ENCODE measurements around the gene HAPLN1. TPM values are rescaled to one million over a fixed set of nuclear protein-coding genes. Genes with fewer than 3 reads are reported as not detected.

The HAPLN1 gene
- polyA plus RNA-seq, 1 of the 3 experiments (the other 2 are of a cell fraction): 0.30 TPM

GRCh38 chr5:83662558-83662957 lies 58.1 kb downstream of the HAPLN1 start:
- no peaks in the 10 kb centered on the region; the same call in 1 of the 2 replicates for H3K9me3 ChIP-seq
- H3K79me2 ChIP-seq (ENCODE audit: insufficient read depth): no peaks in the 10 kb centered on the region
- H3K27me3 ChIP-seq (ENCODE audit: insufficient read depth): no peaks in the 10 kb centered on the region; the same call in 1 of the 2 replicates
- H3K4me2 ChIP-seq: no peak overlapping the region
- ChIA-PET CTCF (no interaction called here), POLR2A (no interaction called here)
- H3K9ac ChIP-seq: no peak overlapping the region
- H3K9me2 ChIP-seq: no peaks in the 10 kb centered on the region
- H3K4me3 ChIP-seq (ENCODE audit: low read depth in 2 of 2, low read length in 1 of 2): no peak overlapping the region
- H3K27ac ChIP-seq (ENCODE audit: low read depth in 2 of 2, low read length in 1 of 2): no peak overlapping the region
- H2AFZ ChIP-seq (ENCODE audit: low read depth): no peak overlapping the region
- H3K4me1 ChIP-seq (ENCODE audit: control insufficient read depth in 1 of 2, insufficient read depth in 2 of 2, low read depth in 1 of 2, low read length in 1 of 2): no peaks in the 10 kb centered on the region; a peak in 1 of 4 replicates
- TF ChIP-seq USF1 (IDR thresholded peaks at IDR 0.05; ENCODE audit: borderline replicate concordance, low read depth) (no peak), JUND (IDR thresholded peaks at IDR 0.05) (no peak), NRF1 (IDR thresholded peaks at IDR 0.05; ENCODE audit: low read depth, low read length) (no peak), GABPA (IDR thresholded peaks at IDR 0.05; ENCODE audit: low read depth) (no peak), SMC3 (IDR thresholded peaks at IDR 0.05; ENCODE audit: low read depth, low read length) (no peak), REST (IDR thresholded peaks at IDR 0.05; ENCODE audit: low read depth, low read length) (no peak), FOXM1 (IDR thresholded peaks at IDR 0.05; ENCODE audit: low read depth) (no peak), POLR2AphosphoS5 (IDR thresholded peaks at IDR 0.05; ENCODE audit: low read depth, low read length) (no peak), TEAD4 (IDR thresholded peaks at IDR 0.05; ENCODE audit: borderline replicate concordance, insufficient read depth) (no peak), TAF1 (IDR thresholded peaks at IDR 0.05; ENCODE audit: borderline replicate concordance, low read depth, low read length) (no peak)
- no peak for DNase-seq
- H3F3A ChIP-seq (replicated peaks; ENCODE audit: insufficient read depth): no peaks in the 10 kb centered on the region
- no peaks in the 10 kb centered on the region for H4K20me1 ChIP-seq (ENCODE audit: insufficient read depth)
- H3K36me3 ChIP-seq (replicated peaks in 1 of 2; ENCODE audit: control insufficient read depth in 1 of 2, insufficient read depth in 2 of 2, low read length in 1 of 2): no peaks in the 10 kb centered on the region
- WGBS (ENCODE audit: low lambda C conversion rate): 49% methylated on average over 3 of the region's 3 CpGs

- no peak for TF ChIP-seq CTCF (IDR thresholded peaks at IDR 0.05)
- TF ChIP-seq USF1 (IDR thresholded peaks at IDR 0.05; ENCODE audit: borderline replicate concordance, low read depth): no peak
- TF ChIP-seq MEF2A (IDR thresholded peaks at IDR 0.05; ENCODE audit: borderline replicate concordance, low read depth): no peak
- no peak for TF ChIP-seq CHD2 (IDR thresholded peaks at IDR 0.05; ENCODE audit: low read length, partially characterized antibody)
- Histone ChIP-seq H3K4me3 (ENCODE audit: low read depth in 2 of 2, low read length in 1 of 2) (no peak overlapping the region), H3K36me3 (replicated peaks in 1 of 2; ENCODE audit: control insufficient read depth in 1 of 2, insufficient read depth in 2 of 2, low read length in 1 of 2) (no peaks in the 10 kb centered on the region), H2AFZ (ENCODE audit: low read depth) (no peak overlapping the region), H3K27ac (ENCODE audit: low read depth in 2 of 2, low read length in 1 of 2) (no peak overlapping the region), H3K9me3 (no peaks in the 10 kb centered on the region), H3K9me2 (no peaks in the 10 kb centered on the region), H3K4me2 (no peak overlapping the region), H3K9ac (no peak overlapping the region), H3F3A (replicated peaks; ENCODE audit: insufficient read depth) (no peaks in the 10 kb centered on the region), H3K79me2 (ENCODE audit: insufficient read depth) (no peaks in the 10 kb centered on the region), H3K4me1 (ENCODE audit: control insufficient read depth in 1 of 2, insufficient read depth in 2 of 2, low read depth in 1 of 2, low read length in 1 of 2) (no peaks in the 10 kb centered on the region; a peak in 1 of 4 replicates), H3K27me3 (ENCODE audit: insufficient read depth) (no peaks in the 10 kb centered on the region; the same call in 1 of the 2 replicates), H4K20me1 (ENCODE audit: insufficient read depth) (no peaks in the 10 kb centered on the region)
- ChIA-PET CTCF (no interaction called here), POLR2A (no interaction called here)
- 70% methylated on average over 1 of the region's 1 CpG for WGBS (ENCODE audit: low lambda C conversion rate)
- no peak for DNase-seq
These were observed 62.7 kb downstream of the HAPLN1 start for GRCh38 chr5:83657807-83658525.

Data from SK-N-SH (cell line).